HG02678 (cell line): ENCODE data around the gene PKD1L1.
"Not testable (repeated sequence)": the region's sequence is repeated elsewhere in the genome, so short reads cannot be mapped to it uniquely, and the experiment has no call there.

Experiments
- ATAC-seq: cut with Tn5 transposase; IDR thresholded peaks from one replicate; pipeline ENCODE4 v1.9.1; 2021; ENCODE audit warnings: mild to moderate bottlenecking, moderate library complexity; ENCODE audit not compliant: unreplicated experiment

PKD1L1 gene

DNA sequence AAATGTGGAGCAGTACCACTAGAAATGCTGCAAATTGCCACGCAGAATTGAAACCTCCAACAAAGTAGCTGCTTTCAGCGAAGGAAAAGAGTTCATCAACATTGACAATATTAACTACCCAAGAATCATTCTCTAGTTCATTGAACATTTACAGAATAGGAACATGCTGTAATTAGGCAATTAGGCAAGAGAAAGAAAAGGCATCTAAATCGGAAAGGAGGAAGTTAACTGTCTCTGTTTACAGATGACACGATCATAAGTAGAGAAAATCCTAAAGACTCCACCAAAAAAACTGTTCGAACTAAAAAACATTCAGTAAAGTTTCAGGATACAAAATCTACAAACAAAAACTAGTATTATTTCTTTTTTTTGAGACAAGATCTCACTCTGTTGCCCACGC lies 8.9 kb upstream of the PKD1L1 start:
- no peak for ATAC-seq

DNA sequence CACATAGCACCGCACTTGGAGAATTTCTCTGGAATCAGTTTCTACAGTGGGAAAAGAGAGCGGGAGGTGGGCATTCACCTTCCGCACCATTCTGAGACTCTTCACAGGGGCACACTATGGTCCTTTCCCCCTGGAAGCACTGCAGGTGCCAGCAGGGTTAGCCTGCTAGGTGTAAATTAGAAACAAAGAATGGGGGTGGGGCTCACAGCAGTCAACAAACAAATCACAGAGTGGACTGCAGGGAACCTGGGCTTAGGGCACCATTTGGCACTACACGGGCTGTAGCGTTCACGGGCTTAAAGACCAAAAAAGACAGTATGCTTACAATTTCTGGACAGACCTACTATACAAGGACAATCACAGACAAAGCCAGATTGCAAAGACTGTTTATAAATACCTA lies 8.0 kb upstream of the PKD1L1 start:
- ATAC-seq: no peak

DNA sequence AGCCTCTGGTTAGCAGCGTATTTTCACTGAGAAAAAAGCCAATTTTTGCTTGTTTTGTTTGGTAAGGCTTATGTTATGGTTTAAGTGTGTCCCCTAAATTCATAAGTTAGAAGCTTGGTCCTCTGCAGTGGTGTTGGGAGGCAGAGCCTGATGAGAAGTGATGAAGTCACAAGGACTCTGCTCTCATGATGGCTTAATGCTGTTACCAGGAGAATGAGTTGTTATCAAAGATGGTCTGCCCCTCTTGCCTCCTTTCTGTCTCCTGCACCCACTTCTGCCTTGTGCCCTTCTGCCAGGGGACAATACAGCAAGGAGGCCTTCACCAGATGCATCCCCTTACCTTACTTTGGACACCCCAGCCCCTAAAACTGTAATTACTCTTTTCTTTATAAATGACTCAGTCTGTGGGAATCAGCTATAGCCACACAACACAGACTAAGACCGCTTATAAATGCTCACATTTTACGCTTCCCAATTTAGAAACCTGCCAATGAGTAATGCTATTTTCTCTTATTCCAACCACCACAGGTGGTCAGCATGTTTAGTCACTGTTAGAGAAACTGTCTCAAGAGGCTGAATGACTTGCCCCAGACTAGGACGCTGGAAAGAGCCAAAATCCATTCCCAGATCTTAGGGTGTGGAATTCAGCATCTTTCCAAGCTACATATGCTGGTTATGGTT lies 6.1 kb upstream of the PKD1L1 start:
- ATAC-seq: peak; percentile 36

DNA sequence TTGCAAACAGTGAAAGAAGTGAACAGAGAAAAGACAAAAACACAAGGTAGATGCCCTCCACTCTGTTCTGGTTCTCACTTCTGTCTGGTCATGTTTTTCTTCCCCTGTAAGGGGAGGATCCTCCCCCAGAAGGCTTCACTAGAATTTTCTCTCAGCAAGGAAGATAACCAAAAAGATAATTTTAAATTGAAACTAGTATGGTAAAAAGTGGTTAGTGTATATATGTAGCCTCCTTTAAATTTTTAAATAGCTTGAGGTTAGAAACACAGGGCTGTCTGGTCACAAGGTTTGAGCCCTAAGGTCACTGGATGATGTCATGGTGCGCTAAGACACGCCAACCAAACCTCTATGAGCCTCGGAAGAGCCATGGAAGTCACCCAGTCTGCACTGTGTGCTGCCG lies 5.6 kb upstream of the PKD1L1 start:
- peak; percentile 71 for ATAC-seq

DNA sequence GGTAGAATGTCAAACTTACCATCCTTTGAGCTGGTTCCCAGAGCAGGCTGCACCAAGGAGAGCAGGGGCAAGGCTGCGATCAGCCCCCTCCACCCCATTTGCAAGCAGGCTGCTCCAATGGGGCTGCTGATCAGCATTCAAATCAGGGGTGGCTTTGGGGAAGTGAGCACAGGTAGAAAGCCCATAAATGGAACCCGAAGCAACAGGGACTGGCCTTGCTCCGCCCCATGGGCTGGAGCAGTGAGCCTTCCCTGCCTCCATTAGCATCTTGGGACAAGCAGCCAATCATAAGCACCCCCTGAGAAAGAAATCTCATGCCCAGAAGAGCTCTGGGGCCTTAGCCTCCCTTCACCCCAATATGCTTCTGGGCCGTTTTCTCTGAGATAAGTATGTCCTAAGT lies 4.0 kb upstream of the PKD1L1 start:
- no peak for ATAC-seq

DNA sequence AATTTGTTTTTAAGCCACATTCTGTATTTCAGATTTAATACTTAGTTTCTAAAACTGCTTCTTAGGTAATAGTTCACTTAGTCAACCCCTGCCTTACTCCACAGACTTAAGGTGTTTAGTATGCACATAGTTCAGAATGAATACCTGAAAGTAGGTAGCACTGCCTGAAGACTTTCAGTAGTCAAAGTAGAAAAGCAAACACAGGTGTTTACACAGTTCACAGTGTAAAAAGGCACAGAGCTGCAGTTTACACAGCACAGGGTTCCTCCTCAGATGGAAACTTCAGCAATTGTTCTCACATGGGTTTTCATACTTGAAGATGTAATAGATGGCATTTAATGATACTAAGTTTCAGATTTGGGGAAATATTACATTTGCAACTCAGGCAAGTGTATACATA lies 3.1 kb upstream of the PKD1L1 start:
- ATAC-seq: peak; percentile 41

DNA sequence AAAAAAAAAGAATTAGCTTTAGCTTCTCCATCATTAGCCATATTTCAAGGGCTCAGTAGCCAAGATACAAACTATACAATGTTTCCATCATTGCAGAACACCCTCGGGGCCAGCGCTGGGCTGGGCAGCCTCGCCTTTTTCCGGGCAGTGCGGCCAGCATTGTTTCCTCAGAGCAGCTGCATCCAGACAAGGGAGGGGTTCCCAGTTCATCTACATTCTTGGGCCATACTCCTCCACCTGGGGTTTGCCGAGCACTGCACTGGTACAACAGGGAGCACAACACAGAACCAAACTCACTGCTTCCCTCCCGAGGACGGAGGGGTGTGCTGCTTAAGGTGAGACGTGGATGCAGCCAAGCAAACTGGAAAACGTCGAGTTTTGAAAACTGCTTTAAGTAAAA lies 2.4 kb upstream of the PKD1L1 start:
- ATAC-seq: no peak

DNA sequence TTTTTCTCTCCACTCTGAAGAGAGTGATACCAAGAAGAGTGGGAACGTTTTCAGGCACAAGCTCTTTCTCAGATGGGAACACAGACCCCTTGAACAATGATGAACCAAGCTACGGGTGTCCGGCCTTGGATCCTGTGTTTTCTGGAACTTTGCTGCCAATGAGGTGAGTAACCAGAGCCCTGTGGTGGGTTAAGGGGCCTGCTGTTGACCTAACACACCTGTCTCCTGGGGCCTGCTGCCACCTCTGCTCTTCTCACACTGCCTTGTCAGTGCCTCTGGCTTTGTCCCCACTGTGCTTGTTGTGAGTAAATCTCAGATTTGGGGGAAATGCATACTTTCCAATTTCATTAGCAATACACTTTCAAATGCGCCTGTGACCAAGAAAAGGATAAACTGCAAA lies 1.4 kb upstream of the PKD1L1 start:
- no peak for ATAC-seq

DNA sequence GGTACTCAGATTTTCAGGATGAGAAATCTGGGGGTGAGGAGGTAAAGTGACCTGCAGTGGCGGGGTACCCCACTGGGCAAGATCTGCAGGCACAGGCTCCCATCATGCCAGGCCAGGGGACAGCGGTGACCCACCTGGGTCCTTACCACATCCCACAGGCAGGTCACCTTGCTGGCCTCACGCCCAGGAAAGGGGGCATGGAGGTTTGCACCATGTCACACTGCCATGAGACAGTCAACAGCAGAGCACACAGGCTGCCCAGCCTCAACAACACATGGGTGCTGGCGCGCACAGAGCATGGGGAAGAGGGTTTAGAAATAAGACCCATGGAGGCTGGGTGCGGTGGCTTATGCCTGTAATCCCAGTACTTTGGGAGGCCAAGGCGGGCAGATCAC lies 914 bp downstream of the PKD1L1 start:
- ATAC-seq: no peak

DNA sequence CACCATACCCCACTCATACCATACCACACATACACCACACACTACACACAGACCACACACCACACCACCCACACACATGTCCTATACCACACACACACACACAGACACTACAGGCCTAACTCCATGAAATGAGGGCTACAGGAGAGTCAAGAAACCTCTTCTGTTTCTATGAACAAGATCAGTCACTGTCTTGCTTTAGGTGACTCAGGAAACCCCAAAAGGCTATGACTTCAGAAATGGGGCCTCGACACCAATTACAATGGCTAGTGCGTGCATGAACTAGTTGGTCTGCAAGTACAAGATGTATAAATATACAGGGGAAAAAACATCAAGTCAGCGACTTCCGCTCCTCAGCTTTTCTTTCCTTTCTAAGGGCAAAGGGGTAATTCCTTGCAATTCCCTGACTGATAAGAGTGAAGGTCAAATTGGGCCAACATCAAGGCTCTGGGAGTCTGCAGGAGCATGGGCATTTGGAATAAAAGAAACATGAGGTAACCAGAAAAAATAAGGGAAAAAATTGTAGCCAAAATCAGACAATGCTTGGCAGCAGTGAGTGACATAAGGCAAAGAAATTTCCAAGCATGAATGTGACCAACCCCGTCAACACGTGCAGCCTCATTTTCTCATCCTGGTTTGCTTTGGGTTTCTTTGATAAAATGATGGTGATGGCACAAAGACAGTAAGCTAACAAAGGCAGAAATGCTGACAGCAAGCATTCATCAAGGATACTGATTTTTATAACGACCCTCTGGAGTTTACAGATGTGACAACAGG lies 1.5 kb downstream of the PKD1L1 start:
- ATAC-seq: no peak

DNA sequence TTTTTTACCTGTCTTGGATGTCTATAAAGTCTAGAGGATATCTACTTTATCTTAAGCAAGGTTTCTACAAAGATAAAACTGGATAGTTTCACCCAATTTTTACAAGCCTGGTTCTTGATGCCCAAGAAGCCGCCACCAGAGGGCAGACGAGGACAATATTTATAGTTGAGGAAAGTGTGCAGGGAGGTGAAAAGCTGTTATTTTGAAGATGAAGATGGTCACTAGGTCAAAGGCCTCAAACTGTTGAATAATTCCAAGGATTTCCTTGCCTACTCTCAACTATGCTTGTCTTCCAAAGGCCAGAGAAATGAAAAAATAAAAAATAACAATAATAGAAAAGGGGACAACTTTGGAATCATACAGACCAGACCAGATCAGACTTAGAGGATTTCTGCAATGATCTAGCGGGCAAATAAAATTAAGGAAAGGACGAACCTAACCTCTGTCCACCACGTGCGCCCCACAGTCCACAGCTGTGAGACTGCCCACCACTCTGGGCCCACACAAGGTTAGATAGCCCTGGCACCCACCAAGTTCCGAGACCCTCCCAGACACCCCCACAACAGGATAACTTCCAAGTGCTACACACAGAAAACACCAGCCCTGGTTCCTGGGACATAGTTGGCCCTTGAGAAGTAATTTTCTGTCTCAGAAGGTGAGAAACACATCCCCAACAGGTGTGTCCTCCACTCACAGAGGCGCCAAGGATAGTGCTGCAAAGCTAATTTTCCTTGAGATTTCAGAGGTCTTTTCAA lies 2.8 kb downstream of the PKD1L1 start:
- ATAC-seq: peak; percentile 60

DNA sequence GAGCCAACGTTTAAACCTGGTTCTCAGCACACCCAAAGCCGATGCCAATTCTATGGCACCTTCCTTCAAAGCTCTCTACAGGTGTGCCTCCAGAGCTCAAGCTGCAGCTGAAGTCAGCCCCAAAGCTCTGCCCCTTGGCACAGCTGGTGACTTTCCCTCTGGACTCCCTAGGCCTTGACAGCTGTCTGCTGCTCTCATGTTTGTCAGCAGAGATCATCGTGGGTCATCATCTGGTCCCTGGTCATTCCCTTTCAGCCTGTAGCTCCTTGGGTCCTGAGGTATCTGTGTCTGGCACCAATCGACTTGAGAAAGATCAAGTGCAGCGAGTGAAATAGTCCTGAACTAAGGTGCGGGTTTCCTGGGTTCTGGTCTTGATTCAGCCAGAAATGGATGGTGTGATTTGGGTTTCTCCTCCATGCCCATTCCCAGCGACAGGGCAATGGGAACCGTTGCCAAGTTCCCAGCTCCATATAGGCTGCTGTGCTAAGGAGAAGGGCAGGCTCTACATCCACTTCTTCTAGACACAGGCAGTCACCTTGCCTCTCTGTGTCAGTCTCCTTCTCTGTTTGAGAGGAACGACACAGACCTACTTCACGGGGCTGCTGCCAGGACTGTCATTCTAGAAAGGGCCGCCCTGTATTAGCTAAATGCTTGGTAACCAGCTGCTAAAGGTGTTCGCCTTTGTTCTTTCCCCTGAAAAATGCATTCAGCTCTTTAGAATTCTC lies 3.6 kb downstream of the PKD1L1 start:
- ATAC-seq: peak; percentile 10

DNA sequence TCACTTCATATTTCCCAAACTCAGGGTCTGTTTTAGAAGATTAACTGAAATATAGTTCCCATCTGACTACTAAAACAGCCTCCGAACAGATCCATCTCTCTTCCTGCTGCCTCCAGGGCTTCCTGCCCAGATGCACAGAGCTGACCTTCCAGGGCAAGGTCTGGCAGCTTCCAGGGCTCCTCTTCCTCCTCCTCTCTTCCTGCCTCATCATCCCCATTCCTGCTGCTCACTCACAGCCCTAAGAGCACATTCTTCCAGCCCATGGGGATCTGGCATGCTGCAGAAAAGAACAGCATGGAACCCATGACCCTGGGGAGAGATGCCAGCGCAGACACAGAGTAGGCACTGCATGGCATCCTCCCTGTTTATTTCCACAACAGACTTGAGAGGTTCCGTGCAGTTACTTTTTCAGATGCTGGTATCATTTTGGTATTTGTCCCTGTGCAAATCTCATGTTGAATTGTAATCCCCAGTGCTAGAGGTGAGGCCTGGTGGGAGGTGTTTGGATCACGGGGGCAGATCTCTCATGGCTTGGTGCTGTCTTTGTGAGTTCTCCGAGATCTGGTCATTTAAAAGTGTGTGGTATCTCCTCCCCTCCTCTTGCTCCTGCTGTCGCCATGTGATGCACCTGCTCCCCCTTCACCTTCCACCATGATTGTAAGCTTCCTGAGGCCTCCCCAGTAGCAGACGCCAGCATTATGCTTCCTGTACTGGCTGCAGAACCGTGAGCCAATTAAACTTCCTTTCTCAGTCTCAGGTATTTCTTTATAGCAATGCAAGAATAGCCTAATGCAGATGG lies 4.4 kb downstream of the PKD1L1 start:
- no peak for ATAC-seq

DNA sequence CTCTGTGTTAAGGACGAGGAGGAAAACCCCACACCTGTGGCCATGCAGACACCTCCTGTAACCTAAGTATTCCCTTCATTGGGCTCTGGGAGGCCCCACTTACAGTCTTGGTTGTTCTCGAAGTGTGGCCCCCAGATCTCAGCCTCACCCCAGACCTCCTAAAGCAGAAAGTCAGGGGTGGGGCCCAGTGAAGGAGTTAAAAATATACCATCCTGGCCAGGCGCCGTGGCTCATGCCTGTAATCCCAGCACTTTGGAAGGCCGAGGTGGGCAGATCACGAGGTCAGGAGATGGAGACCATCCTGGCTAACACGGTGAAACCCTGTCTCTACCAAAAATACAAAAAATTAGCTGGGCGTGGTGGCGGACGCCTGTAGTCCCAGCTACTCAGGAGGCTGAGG lies 5.6 kb downstream of the PKD1L1 start:
- not testable (repeated sequence) for ATAC-seq

DNA sequence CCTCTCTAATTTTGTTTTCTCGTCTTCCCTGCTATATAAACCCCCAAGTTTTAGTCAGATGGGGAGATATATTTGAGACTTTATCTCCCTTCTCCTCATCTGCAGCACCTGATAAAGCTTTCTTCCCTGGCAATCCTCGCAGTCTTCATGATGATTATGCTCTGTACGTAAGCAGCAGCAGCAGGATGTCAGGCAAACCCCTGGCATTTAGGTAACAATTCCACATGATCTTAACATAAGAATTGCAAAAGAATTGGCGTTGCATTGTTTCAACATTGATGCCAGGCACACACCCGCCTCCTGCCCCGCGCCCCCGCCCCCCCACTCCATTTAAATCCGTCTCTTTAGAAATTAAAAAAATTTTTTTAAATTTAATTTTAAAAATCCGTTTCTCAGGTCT lies 6.1 kb downstream of the PKD1L1 start:
- ATAC-seq: no peak

DNA sequence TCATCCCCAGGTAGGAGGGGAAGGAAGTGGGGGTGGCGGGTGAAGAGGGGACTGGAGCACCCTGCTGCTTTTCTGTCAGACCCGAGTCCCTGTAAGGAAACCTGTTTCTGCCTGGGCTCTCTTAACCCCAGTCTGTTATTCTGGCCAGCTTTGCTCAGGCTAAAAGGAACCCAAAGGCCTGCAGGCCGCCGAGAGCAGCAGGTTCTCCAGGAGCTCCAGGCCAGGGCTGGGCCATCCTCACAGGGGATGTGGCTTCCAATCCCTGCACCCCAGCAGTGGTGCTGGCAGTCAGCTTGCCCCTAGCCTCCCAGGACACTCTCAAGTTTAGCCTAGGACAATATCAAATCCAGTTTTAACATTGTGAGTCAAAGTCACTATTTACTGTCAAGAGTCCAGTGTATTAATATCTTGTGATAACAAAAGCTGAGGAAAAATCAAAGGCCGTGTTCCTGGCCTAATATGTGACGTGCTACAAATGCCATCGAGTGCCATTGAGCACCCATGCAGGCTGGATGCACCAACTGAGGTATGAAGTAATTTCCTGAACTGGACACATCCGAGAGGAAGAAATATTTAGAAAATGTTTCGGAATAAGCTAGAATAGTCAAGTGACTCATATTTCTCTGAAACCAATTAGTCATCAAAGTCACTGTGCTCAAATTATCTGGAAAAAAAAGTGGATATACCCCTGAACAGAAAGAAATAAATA lies 7.0 kb downstream of the PKD1L1 start:
- ATAC-seq: no peak

DNA sequence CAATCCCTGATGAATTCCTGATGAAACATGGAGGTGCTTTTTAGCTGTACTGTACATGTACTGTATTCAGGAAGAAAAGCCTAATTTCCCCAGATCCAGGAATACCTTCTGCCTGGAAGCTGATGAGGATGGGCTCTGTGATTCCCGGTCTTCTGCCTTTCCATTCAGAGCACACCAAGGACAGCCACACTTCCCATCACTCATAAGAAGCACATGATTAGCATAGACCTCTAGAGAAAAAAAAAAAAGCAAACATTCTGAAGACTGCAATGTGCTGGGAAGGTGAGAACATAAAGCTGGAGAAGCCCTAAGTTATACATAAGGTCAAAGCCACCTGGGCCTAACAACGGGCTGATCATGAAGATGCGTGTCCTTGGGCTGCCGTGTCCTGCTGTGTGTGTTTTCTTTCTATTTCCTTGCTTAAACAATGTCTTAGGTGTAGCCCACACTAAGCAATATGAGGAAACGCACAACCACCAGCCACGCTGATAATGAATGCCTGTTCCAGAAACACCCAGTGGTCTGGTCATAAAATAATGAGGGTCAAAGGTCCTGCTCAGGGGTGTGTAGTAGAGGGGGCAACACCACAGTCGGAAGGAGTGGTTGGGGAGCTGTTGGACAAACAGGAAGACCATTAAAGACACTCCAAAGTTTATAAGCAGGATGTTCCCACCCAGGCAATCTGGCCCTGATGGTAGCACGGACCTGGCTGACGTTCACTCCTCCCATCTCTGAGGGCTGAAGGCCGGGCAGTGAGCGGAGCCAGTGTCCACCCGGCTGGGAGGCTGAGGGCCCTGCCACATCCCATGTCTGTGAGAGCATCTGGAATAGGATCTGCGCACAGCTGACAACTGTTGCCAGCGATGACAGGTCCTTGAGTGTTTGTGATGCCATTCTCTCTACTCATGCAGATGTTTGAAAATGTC lies 7.9 kb downstream of the PKD1L1 start:
- no peak for ATAC-seq

DNA sequence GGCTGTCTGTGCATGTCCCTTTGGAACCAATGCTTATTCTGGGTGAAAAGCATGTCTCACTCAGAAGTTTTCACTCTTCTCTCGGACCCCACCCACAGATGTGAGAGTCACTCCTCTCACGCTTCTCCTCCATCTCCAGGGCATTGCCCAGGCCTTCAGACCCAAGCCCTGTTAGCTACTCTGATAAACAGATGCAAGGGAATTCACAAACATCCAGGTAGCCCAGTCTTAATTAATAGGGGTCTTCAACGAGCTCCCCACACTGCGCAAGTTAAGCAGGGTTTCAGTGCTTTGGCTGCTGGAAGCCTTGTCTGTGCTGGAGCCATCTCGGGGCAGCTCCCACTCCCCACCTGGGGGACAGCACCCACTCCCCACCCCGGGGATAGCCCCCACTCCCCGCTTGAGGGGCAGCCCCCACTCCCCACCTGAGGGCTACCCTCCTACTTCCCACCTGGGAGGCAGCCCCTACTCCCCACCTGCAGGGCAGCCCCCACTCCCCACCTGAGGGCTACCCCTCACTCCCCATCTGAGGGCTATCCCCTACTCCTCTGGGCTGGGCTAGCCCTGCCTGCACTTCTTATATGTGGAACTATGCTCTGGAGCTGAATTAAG lies 8.7 kb downstream of the PKD1L1 start:
- ATAC-seq: no peak
